ENCODE data around the gene HDAC4. TPM values are rescaled to one million over a fixed set of nuclear protein-coding genes. Genes with fewer than 3 reads are reported as not detected.

The HDAC4 gene
- total and polyA plus RNA-seq, 10 of the 15 experiments (the other 5 are each of a cell fraction or from before 2014, with no cell fraction given), result 0.22 to 15.7 (median 4.8) TPM

- no peak for TF ChIP-seq NR2F1 (conservative IDR thresholded peaks at IDR 0.05)
- TF ChIP-seq NKRF (conservative IDR thresholded peaks at IDR 0.05), result no peak
- peak; percentile 80 for TF ChIP-seq JUNB (IDR thresholded peaks at IDR 0.05)
- TF ChIP-seq KAT2A (conservative IDR thresholded peaks at IDR 0.05; ENCODE audit: control insufficient read depth, low read depth, low read length), result no peak
- TF ChIP-seq HCFC1 (IDR thresholded peaks at IDR 0.05; ENCODE audit: low read length), result no peak
- TF ChIP-seq NFYA (IDR thresholded peaks at IDR 0.05; ENCODE audit: borderline replicate concordance, low read depth, low read length), result no peak
- TF ChIP-seq NRF1 (conservative IDR thresholded peaks at IDR 0.05; ENCODE audit: low read depth, low read length), result no peak
- TF ChIP-seq TCF7 (IDR thresholded peaks at IDR 0.05; ENCODE audit: borderline replicate concordance), result peak; percentile 57; the same call in 1 of the 2 replicates
- 0 out of 2 replicates have a peak, but pooled peaks have one; percentile 39 for TF ChIP-seq IRF4 (IDR thresholded peaks at IDR 0.05; ENCODE audit: low read depth, low read length)
- no peak for TF ChIP-seq RELA (IDR thresholded peaks at IDR 0.05; ENCODE audit: borderline replicate concordance, partially characterized antibody)
- TF ChIP-seq SKIL (IDR thresholded peaks at IDR 0.05; ENCODE audit: low read depth, poor library complexity, severe bottlenecking), result no peak
- no peak; a peak in 1 of 4 replicates for TF ChIP-seq BHLHE40 (IDR thresholded peaks at IDR 0.05; ENCODE audit: borderline replicate concordance in 1 of 2, low read depth in 2 of 2, low read length in 1 of 2)
- no peak for TF ChIP-seq SIX5 (IDR thresholded peaks at IDR 0.05; ENCODE audit: low read depth, low read length, severe bottlenecking)
- no peak for TF ChIP-seq BCLAF1 (IDR thresholded peaks at IDR 0.05)
- CTCF ChIA-PET, result no interaction called here
- no peak overlapping the region for H2AFZ ChIP-seq (ENCODE audit: control insufficient read depth, low read depth, low read length)
- in situ Hi-C loops (cut with MboI) (no loop called here), intact Hi-C loops (cut with micrococcal nuclease; ENCODE audit: unreplicated experiment) (no loop called here)
- H4K20me1 ChIP-seq (ENCODE audit: control insufficient read depth, insufficient read depth), result peaks cover 13% of the 10 kb centered on the region
- H3K4me1 ChIP-seq (ENCODE audit: control insufficient read depth, insufficient read depth, low read length), result peaks cover 29% of the 10 kb centered on the region
- RAD21 ChIA-PET (ENCODE audit: unreplicated experiment), result interaction anchor here (0.6 to 1.9 kb wide), 6 partner anchors 8 to 115 kb away, joined by 3 to 9 read pairs (median 5); partner anchors contain the start of gene HDAC4
- H3K4me3 ChIP-seq, result no peak overlapping the region
- H3K27me3 ChIP-seq (replicated peaks in 1 of 2; ENCODE audit: control insufficient read depth in 2 of 2, insufficient read depth in 2 of 2, low read length in 1 of 2), result no peaks in the 10 kb centered on the region; a peak in 1 of 4 replicates
- no TSS peak for BruUV-seq (replicated peaks)
- H3K9me3 ChIP-seq (replicated peaks; ENCODE audit: control insufficient read depth, insufficient read depth, low read length), result no peaks in the 10 kb centered on the region; the same call in 2 of the 3 replicates
- 13% methylated on average over 3 of the region's 3 CpGs for WGBS (ENCODE audit: insufficient coverage, insufficient replicate concordance, low lambda C conversion rate, missing lambda C conversion rate)
- no peaks in the 10 kb centered on the region for H3K79me2 ChIP-seq (ENCODE audit: control insufficient read depth, insufficient read depth, low read length)
- no peak overlapping the region for H3K27ac ChIP-seq (ENCODE audit: control insufficient read depth, insufficient read depth)
- no peak for DNase-seq (ENCODE audit: low read depth, low spot score)
- no peaks in the 10 kb centered on the region for H3K36me3 ChIP-seq (ENCODE audit: control insufficient read depth in 2 of 2, insufficient read depth in 2 of 2, low read length in 1 of 2)
- ATAC-seq, result peak; percentile 28
- H3K9ac ChIP-seq (ENCODE audit: control insufficient read depth, insufficient read depth, low read length), result no peak overlapping the region
- FAIRE-seq, result no peak
- SMC1A ChIA-PET (ENCODE audit: uncharacterized antibody, unreplicated experiment), result interaction anchor here (1.2 to 1.9 kb wide), 4 partner anchors 8 to 95 kb away, joined by 4 to 9 read pairs (median 4); no protein-coding TSS in a partner anchor
- POLR2A ChIA-PET, result interaction anchor here (1.2 kb wide), 1 partner anchor 11 kb away, joined by 4 read pairs; no protein-coding TSS in a partner anchor
- H3K4me2 ChIP-seq (ENCODE audit: control insufficient read depth, insufficient read depth), result peak overlapping the region; percentile 62
These were observed 114.9 kb downstream of the HDAC4 start for GRCh38 chr2:239285932-239286230.

Data from GM12878 (cell line).